NK-92 (cell line): ENCODE data around the gene BTG3.

ENCODE experiments used
- DNase-seq: peaks from one replicate; lab custom pipeline; 2025; ENCODE audit not compliant: unreplicated experiment; lab: John Stamatoyannopoulos, UW

The BTG3 gene

GRCh38 chr21:17612565-17613241 is at the start of gene BTG3:
Gene BTG3, minus strand, starts transcription at chr21:17612901. Its CDS starts 3,757 bp downstream, at chr21:17609144.
- DNase-seq: no peak

- no peak for DNase-seq
Measured at GRCh38 chr21:17660862-17661261, 48.2 kb upstream of the BTG3 start.

- DNase-seq: no peak
Measured at GRCh38 chr21:17660452-17660851, 47.8 kb upstream of the BTG3 start.

GRCh38 chr21:17658931-17659330 is 46.2 kb upstream of the BTG3 start:
- no peak for DNase-seq

GRCh38 chr21:17651526-17651925 is 38.8 kb upstream of the BTG3 start:
- no peak for DNase-seq

GRCh38 chr21:17650292-17650691 is 37.6 kb upstream of the BTG3 start:
- no peak for DNase-seq

GRCh38 chr21:17646790-17647189 is 34.1 kb upstream of the BTG3 start:
- DNase-seq: no peak

- no peak for DNase-seq
Measured at GRCh38 chr21:17644186-17644585, 31.5 kb upstream of the BTG3 start.

- DNase-seq: no peak
Measured at GRCh38 chr21:17640821-17641220, 28.1 kb upstream of the BTG3 start.

- DNase-seq: no peak
Measured at GRCh38 chr21:17636711-17637110, 24.0 kb upstream of the BTG3 start.

- DNase-seq: no peak
Measured at GRCh38 chr21:17631195-17631594, 18.5 kb upstream of the BTG3 start.

GRCh38 chr21:17622018-17622417 is 9.3 kb upstream of the BTG3 start:
- no peak for DNase-seq

GRCh38 chr21:17616831-17617230 is 4.1 kb upstream of the BTG3 start:
- no peak for DNase-seq

GRCh38 chr21:17613242-17613676 is 558 bp upstream of the BTG3 start:
- DNase-seq: no peak

GRCh38 chr21:17612023-17612564 is 607 bp downstream of the BTG3 start:
- no peak for DNase-seq

- DNase-seq: no peak
Measured at GRCh38 chr21:17611414-17612022, 1.2 kb downstream of the BTG3 start.

- DNase-seq: no peak
Measured at GRCh38 chr21:17610911-17611310, 1.8 kb downstream of the BTG3 start.

GRCh38 chr21:17609681-17610080 is 3.0 kb downstream of the BTG3 start:
- DNase-seq: no peak

- DNase-seq: no peak
Measured at GRCh38 chr21:17607684-17608083, 5.0 kb downstream of the BTG3 start.

GRCh38 chr21:17602874-17603273 is 9.8 kb downstream of the BTG3 start:
- DNase-seq: no peak

GRCh38 chr21:17598437-17598836 is 14.3 kb downstream of the BTG3 start:
- no peak for DNase-seq

GRCh38 chr21:17597680-17598079 is 15.0 kb downstream of the BTG3 start:
- DNase-seq: no peak

- DNase-seq: no peak
Measured at GRCh38 chr21:17590430-17590829, 22.3 kb downstream of the BTG3 start.
